Sigmoid colon (tissue), 7 donors: ENCODE measurements around the gene GPR32. TPM values are rescaled to one million over a fixed set of nuclear protein-coding genes. Genes with fewer than 3 reads are reported as not detected.

Source experiments
- DNase-seq: peaks from one replicate; pipeline ENCODE4 v3.0.0-alpha.2; 2019
- H3K27ac ChIP-seq, 4 donors: fragments of 200-600 bp; sonication (generic); one replicate each; pipeline ENCODE4 v1.5.1; 2016 to 2019; ENCODE audit warnings: mild to moderate bottlenecking in 1 of 4
- H3K27me3 ChIP-seq, 3 donors: fragments of 200-600 bp; sonication (generic); one replicate each; pipeline ENCODE4 v1.5.1; 2019; ENCODE audit warnings: mild to moderate bottlenecking in 1 of 3
- H3K36me3 ChIP-seq, 4 donors: fragments of 200-600 bp; sonication (generic); one replicate each; pipeline ENCODE4 v1.5.1; 2016 to 2019
- H3K4me1 ChIP-seq, 4 donors: fragments of 200-600 bp; sonication (generic); one replicate each; pipeline ENCODE4 v1.5.1; 2017 to 2019
- H3K4me3 ChIP-seq, 4 donors: fragments of 200-600 bp; sonication (generic); one replicate each; pipeline ENCODE4 v1.5.1; 2017 to 2019; ENCODE audit warnings: mild to moderate bottlenecking in 2 of 4, moderate library complexity in 1 of 4
- H3K9me3 ChIP-seq, 4 donors: fragments of 200-600 bp in 3 of 4; sonication (generic) in 3 of 4; one replicate each; pipeline versions ENCODE4 v1.5.1 to v1.6.1; 2013 to 2019
- EP300 ChIP-seq, 4 donors: sonication (generic); formaldehyde crosslinking; IDR thresholded peaks; one replicate each; pipeline ENCODE4 v1.6.1; 2017; ENCODE audit warnings: antibody characterized with exemption in 4 of 4
- POLR2A ChIP-seq, 2 donors: fragments of 450-650 bp; IDR thresholded peaks; one replicate each; pipeline ENCODE4 v1.6.1; 2016; ENCODE audit warnings: antibody characterized with exemption in 2 of 2, mild to moderate bottlenecking in 2 of 2, moderate library complexity in 2 of 2
- POLR2AphosphoS5 ChIP-seq, 4 donors: sonication (generic); formaldehyde crosslinking; IDR thresholded peaks; one replicate each; pipeline ENCODE4 v1.6.1; 2017; ENCODE audit warnings: antibody characterized with exemption in 4 of 4
- WGBS, 2 donors: extraction: QIAGEN DNeasy Blood & Tissue Kit; methylation state at CpG; one replicate each; pipeline ENCODE4 v1.1.7; 2013; 5-methylcytosine and 5-hydroxymethylcytosine counted together
- intact Hi-C: fragments of 100-400 bp; cut with DNase I; formaldehyde crosslinking; loops from one replicate; pipeline ENCODE4 v1.15.1; 2023
- polyA plus RNA-seq, 3 donors: library from polyadenylated mRNA; stranded (reverse); fragments of 200-250 nt; gene quantifications; one replicate each; pipeline ENCODE4 v1.2.3, GENCODE V29; 2013
- total RNA-seq, 4 donors: library from RNA; depleted of rRNA; stranded (reverse); fragments of >200 nt; gene quantifications; one replicate each; pipeline ENCODE4 v1.1.0, GENCODE V29; 2016
- TF ChIP-seq, protein P1 (sequence below), 4 experiments: fragments of 450-650 bp in 3 of 4; fragments of 200-600 bp in 1 of 4; IDR thresholded peaks; one replicate each; pipeline ENCODE4 v1.5.1; 2016 to 2019; ENCODE audit warnings: antibody characterized with exemption in 4 of 4, mild to moderate bottlenecking in 3 of 4, moderate library complexity in 2 of 4
- donor health status: healthy with polysubstance abuse.
- donor health status: Bipolar disorder and iron deficiency.
- donor health status: healthy.

GPR32 gene
- total and polyA plus RNA-seq, 7 donors = not detected

DNA sequence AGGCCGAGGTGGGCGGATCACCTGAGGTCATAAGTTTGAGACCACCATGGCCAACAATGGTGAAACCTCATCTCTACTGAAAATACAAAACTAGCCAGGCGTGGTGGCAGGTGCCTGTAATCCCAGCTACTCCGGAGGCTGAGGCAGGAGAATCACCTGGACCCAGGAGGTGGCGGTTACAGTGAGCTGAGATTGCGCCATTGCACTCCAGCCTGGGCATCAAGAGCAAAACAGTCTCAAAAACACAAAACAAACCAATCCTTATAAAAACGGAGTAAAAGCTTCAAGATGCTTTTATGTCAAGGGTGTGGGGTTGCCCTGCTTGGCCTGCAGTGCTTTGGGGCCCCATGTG, 27.1 kb downstream of the GPR32 start:
- WGBS, 2 donors = 86 to 91% methylated on average over 7 of the region's 7 CpGs
- Histone ChIP-seq H3K27ac (no peak overlapping the region), H3K4me3 (no peak overlapping the region), H3K9me3 (no peaks in the 10 kb centered on the region), H3K4me1 (peaks cover 0 to 4% (median under 1%) of the 10 kb centered on the region in 4 donors), H3K36me3 (peaks cover 0 to 47% (median 12%) of the 10 kb centered on the region in 4 donors), H3K27me3 (no peaks in the 10 kb centered on the region)
- intact Hi-C loops = no loop called here
- no peak for DNase-seq
- TF ChIP-seq POLR2A (IDR thresholded peaks at IDR 0.05) = no peak
- TF ChIP-seq POLR2AphosphoS5 (IDR thresholded peaks at IDR 0.05) = no peak
- TF ChIP-seq EP300 (IDR thresholded peaks at IDR 0.05) = no peak
- TF ChIP-seq, protein P1, sequence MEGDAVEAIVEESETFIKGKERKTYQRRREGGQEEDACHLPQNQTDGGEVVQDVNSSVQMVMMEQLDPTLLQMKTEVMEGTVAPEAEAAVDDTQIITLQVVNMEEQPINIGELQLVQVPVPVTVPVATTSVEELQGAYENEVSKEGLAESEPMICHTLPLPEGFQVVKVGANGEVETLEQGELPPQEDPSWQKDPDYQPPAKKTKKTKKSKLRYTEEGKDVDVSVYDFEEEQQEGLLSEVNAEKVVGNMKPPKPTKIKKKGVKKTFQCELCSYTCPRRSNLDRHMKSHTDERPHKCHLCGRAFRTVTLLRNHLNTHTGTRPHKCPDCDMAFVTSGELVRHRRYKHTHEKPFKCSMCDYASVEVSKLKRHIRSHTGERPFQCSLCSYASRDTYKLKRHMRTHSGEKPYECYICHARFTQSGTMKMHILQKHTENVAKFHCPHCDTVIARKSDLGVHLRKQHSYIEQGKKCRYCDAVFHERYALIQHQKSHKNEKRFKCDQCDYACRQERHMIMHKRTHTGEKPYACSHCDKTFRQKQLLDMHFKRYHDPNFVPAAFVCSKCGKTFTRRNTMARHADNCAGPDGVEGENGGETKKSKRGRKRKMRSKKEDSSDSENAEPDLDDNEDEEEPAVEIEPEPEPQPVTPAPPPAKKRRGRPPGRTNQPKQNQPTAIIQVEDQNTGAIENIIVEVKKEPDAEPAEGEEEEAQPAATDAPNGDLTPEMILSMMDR (IDR thresholded peaks at IDR 0.05) = no peak

DNA sequence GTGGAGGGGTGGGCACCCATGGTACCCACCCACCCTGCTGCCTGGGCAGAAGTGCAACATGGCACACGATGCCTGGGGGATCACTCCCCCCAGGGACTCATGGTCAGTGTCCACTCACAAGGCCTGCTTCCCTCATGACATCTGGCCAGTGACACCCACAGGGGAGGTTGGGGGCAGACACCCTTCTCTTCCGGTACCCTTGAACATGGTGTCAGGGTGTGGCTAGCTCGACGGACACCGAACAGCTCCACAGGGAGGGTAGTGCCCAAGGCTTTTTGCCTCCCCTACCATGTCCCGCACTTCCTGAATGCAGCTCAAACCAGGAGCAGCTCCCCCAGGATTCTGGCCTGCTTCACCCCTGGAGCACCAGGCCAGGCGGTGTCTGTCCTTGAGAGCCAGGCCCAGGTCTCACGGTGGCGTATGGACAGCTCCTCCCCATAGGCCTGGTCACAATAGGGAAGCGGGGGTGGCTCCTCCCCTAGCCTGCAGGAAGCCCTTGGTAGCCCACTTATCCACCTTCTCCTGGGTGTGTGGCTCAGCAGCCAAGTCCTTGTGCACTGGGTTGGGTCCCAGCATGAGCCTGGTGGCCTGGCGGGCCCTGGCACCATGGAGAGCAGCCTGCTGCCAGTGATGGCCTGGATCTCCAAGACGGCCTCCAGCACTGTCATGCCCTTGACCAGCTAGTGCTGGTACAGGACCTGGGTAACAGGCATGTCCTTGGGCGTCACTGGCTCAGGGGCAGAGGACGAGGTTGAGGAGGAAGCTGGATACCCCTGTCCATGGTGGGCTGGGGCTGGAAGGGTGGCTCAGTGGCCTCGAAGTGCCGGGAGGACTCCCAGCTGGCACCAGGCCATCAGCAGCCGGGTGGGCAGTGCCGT, 27.8 kb downstream of the GPR32 start:
- no peak overlapping the region for H3K27ac ChIP-seq
- DNase-seq = no peak
- intact Hi-C loops = no loop called here
- H3K36me3 ChIP-seq = peaks cover 0 to 47% (median 12%) of the 10 kb centered on the region in 4 donors
- H3K4me1 ChIP-seq = peaks cover 0 to 11% (median 7%) of the 10 kb centered on the region in 4 donors
- 74 to 91% methylated on average over 18 of the region's 18 CpGs for WGBS, 2 donors
- H3K9me3 ChIP-seq = no peaks in the 10 kb centered on the region
- no peak overlapping the region for H3K4me3 ChIP-seq
- TF ChIP-seq POLR2A (IDR thresholded peaks at IDR 0.05) = no peak
- TF ChIP-seq, protein P1 (IDR thresholded peaks at IDR 0.05) = no peak
- no peak for TF ChIP-seq EP300 (IDR thresholded peaks at IDR 0.05)
- TF ChIP-seq POLR2AphosphoS5 (IDR thresholded peaks at IDR 0.05) = no peak
- H3K27me3 ChIP-seq = no peaks in the 10 kb centered on the region

DNA sequence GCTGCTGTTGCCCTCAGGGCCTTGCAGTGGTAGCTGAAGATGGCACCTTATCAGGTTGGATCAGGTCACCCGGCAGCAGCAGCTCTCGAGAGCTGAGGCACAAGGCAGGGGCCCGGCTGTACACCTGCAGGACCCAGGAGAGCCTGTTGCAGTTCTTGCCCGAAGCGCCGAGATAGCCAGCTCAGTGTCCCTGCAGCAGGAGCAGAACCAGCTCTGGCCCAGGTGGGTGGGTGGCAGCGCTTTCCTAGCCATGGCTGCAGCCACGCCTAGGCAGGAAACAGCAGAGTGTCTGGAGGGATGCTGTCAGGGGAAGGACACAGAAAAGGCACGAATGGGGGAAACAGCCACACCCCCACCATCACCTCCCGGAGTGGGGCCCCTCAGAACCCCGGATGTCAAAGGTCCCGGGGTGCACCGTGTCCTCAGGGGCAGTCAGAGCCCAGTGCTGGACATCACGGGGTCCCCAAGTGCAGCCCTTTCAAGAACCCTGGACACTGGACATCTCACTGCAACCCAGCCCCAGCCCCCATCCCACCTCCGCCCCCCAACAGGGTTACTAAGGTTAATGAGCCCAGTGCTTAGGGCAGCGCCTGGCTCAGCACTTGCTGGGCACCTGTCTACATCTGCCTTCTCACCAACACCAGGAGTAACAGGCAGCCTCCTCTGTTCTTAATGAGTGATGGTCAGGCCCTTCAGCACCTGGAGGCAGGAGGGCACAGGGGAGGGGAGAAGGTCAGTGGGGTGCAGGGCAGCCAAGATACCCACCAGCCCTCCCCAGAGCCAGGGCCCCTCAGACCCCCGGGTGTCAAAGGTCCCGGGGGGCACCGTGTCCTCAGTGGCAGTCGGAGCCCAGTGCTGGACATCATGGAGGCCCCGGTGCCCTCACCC, 28.6 kb downstream of the GPR32 start:
- intact Hi-C loops = no loop called here
- DNase-seq = no peak
- H3K4me1 ChIP-seq = peaks cover 1 to 19% (median 16%) of the 10 kb centered on the region in 4 donors
- H3K4me3 ChIP-seq = no peak overlapping the region
- 79 to 90% methylated on average over 21 of the region's 21 CpGs for WGBS, 2 donors
- no peaks in the 10 kb centered on the region for H3K9me3 ChIP-seq
- no peaks in the 10 kb centered on the region for H3K27me3 ChIP-seq
- TF ChIP-seq EP300 (IDR thresholded peaks at IDR 0.05) (no peak), POLR2A (IDR thresholded peaks at IDR 0.05) (no peak), POLR2AphosphoS5 (IDR thresholded peaks at IDR 0.05) (no peak)
- TF ChIP-seq, protein P1 (IDR thresholded peaks at IDR 0.05) = no peak
- no peak overlapping the region for H3K27ac ChIP-seq
- peaks cover 0 to 47% (median 12%) of the 10 kb centered on the region in 4 donors for H3K36me3 ChIP-seq

DNA sequence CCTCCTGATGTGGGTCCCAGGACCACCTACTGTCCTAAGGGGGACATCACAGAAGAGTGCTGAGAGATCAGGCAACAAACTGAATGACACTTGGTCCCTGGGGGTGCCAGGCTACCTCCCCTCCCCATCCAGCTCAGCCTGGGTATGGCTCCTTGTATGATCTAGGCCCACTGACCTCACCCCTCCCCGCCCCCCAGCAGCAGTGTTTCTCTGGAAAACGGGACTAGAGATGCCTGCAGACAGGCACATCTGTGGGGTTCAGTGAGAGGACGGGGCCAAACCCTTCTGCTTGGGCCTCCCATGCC, 29.2 kb downstream of the GPR32 start:
- H3K9me3 ChIP-seq = no peaks in the 10 kb centered on the region
- peaks cover 0 to 47% (median 12%) of the 10 kb centered on the region in 4 donors for H3K36me3 ChIP-seq
- no peaks in the 10 kb centered on the region for H3K27me3 ChIP-seq
- peaks cover 1 to 20% (median 18%) of the 10 kb centered on the region in 4 donors for H3K4me1 ChIP-seq
- TF ChIP-seq, protein P1 (IDR thresholded peaks at IDR 0.05) = no peak
- TF ChIP-seq EP300 (IDR thresholded peaks at IDR 0.05) (no peak), POLR2A (IDR thresholded peaks at IDR 0.05) (no peak), POLR2AphosphoS5 (IDR thresholded peaks at IDR 0.05) (no peak)
- H3K27ac ChIP-seq = no peak overlapping the region
- intact Hi-C loops = no loop called here
- no peak overlapping the region for H3K4me3 ChIP-seq
- DNase-seq = no peak
- 77 to 80% methylated on average over 3 of the region's 3 CpGs for WGBS, 2 donors
